22Rv1 (cell line): Measurements from ENCODE around the gene TRPV5.

Experiments
- CTCF ChIP-seq: fragments of 450-650 bp; IDR thresholded peaks from 2 replicates; pipeline ENCODE4 v1.5.1; 2017; ENCODE audit warnings: mild to moderate bottlenecking
- ZFX ChIP-seq: fragments of 450-650 bp; IDR thresholded peaks from 2 replicates; pipeline ENCODE4 v1.6.1; 2017; ENCODE audit warnings: antibody characterized with exemption, borderline replicate concordance

DNA sequence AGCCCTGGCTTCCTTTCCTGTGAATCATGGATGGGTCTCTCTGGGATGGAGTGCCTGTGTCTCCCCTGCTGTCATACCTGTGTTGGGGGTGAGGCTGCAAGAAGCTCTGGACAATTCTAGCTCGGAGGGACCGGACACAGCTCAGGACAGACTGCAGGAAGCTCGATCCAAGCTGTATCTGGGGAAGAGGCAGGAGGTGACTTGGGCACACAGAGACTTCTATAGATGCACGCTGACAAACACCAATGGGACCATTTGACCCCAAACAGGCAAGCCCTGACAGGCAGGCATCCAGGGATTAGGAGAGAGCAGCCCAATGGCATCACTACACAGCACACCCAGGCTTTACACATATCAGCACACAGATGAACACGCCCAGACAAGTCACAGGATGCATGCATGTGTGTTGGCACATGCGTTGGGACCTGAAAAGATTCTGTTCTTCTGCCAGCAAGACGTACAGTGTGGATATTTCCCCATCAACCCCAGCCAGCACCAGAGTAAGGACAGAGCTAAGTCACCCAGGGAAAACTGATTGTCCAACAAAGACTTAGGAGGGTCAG lies 10.2 kb upstream of the TRPV5 start:
- TF ChIP-seq CTCF (no peak), ZFX (no peak)
